GM18868 (cell line): Measurements from ENCODE around the gene GMDS.

Experiments
- ATAC-seq: cut with Tn5 transposase; IDR thresholded peaks from one replicate; pipeline ENCODE4 v1.9.1; 2021; ENCODE audit warnings: mild to moderate bottlenecking, moderate library complexity; ENCODE audit not compliant: unreplicated experiment

GMDS gene

GRCh38 chr6:2104524-2104880 is 140.9 kb downstream of the GMDS start:
- ATAC-seq, result no peak

- no peak for ATAC-seq
These were observed 141.5 kb downstream of the GMDS start for GRCh38 chr6:2103765-2104523.

GRCh38 chr6:2102966-2103365 is 142.4 kb downstream of the GMDS start:
- ATAC-seq, result no peak

GRCh38 chr6:2102316-2102883 is 143.0 kb downstream of the GMDS start:
- ATAC-seq, result no peak

GRCh38 chr6:2101213-2101612 is 144.2 kb downstream of the GMDS start:
- ATAC-seq, result no peak

GRCh38 chr6:2099870-2100269 is 145.5 kb downstream of the GMDS start:
- no peak for ATAC-seq

- no peak for ATAC-seq
These were observed 147.9 kb downstream of the GMDS start for GRCh38 chr6:2097464-2097863.

GRCh38 chr6:2094642-2095041 is 150.8 kb downstream of the GMDS start:
- ATAC-seq, result no peak

GRCh38 chr6:2086326-2086965 is 159.0 kb downstream of the GMDS start:
- no peak for ATAC-seq

- no peak for ATAC-seq
These were observed 159.7 kb downstream of the GMDS start for GRCh38 chr6:2085657-2086056.

GRCh38 chr6:2081155-2082138 is 164.0 kb downstream of the GMDS start:
- peak; percentile 78 for ATAC-seq

- ATAC-seq, result no peak
These were observed 166.5 kb downstream of the GMDS start for GRCh38 chr6:2078888-2079287.

- ATAC-seq, result no peak
These were observed 167.6 kb downstream of the GMDS start for GRCh38 chr6:2077826-2078225.

- ATAC-seq, result no peak
These were observed 171.9 kb downstream of the GMDS start for GRCh38 chr6:2073476-2073875.

- ATAC-seq, result no peak
These were observed 173.0 kb downstream of the GMDS start for GRCh38 chr6:2072453-2072852.

GRCh38 chr6:2063547-2063946 is 181.9 kb downstream of the GMDS start:
- no peak for ATAC-seq

GRCh38 chr6:2061880-2062279 is 183.5 kb downstream of the GMDS start:
- ATAC-seq, result no peak

- ATAC-seq, result no peak
These were observed 189.5 kb downstream of the GMDS start for GRCh38 chr6:2055911-2056310.

GRCh38 chr6:2055143-2055542 is 190.3 kb downstream of the GMDS start:
- no peak for ATAC-seq

GRCh38 chr6:2054516-2055067 is 190.8 kb downstream of the GMDS start:
- no peak for ATAC-seq

- no peak for ATAC-seq
These were observed 191.7 kb downstream of the GMDS start for GRCh38 chr6:2053691-2054090.
